Left ventricle myocardium superior (tissue), 1 donor: ENCODE results near the gene LRRC53. TPM values are rescaled to one million over a fixed set of nuclear protein-coding genes. Genes with fewer than 3 reads are reported as not detected.
A peak's percentile ranks its signal among the peaks of the same experiment; 100 is the strongest.

ENCODE experiments used
- ATAC-seq: fragments of 200-7000 bp; cut with Tn5 transposase; one replicate; pipeline ENCODE4 v1.9.1; 2020; ENCODE audit warnings: mild to moderate bottlenecking, moderate library complexity
- DNase-seq: peaks from one replicate; pipeline ENCODE4 v3.0.0-alpha.2; 2020
- intact Hi-C: fragments of 100-400 bp; cut with micrococcal nuclease; formaldehyde crosslinking; loops from one replicate; pipeline ENCODE4 v1.11.0; 2022
- total RNA-seq: library from RNA; stranded (reverse); fragmentation: NEBNext Ultra II Directional; extraction: Animal tissue kit (Norgen Biotek cat#: 25700); gene quantifications from one replicate; pipeline ENCODE4 v1.2.1, GENCODE V29; 2021
- donor health status: DM: no; HTN: yes; CAD: no; lungs with severe emphysema.

The LRRC53 gene
- total RNA-seq, 1 donor from 2014 or later = not detected

DNA sequence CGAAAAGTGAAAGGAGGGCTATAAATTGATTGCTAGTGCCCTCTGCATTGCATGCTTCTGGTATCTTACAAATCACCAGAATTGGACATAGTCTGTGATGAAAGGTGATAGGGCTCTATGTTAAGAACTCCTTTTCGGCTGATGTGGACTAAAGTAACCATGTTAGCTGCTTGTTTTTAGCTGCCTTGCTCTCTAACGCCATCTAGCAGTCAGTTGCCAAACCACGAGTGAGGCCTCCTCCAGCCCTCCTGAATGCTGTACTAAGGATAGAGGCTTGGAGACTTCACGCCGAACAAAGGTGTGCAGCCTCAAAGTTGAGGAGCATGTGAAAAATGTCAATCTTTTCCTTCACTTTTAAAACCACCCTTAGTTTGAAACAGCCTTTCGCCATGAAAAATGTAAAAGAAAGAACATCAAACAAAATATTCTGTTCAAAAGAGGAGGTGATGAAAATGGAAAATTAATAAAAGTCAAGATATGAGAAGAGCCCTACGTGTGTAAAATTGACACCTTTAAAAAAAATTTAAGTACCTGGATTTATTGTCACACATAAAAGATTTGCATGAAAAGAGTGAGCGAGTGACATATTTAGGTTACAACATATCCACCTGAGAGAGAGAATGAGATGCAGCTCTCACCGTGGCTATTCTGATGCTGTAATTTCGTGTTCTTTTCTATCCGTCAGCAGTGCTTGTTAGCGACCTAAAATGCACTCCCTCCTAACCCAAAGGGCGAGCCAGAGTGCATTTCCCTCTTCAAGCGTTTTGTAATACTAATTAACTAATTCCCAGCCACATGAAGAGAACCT is 8.1 kb downstream of the LRRC53 start:
- intact Hi-C loops = no loop called here
- ATAC-seq = peak; percentile 89
- no peak for DNase-seq

- DNase-seq (no peak), ATAC-seq (no peak)
- intact Hi-C loops = no loop called here
These were observed 9.6 kb downstream of the LRRC53 start for GRCh38 chr1:74502858-74503257.

GRCh38 chr1:74502432-74502831 is 10.0 kb downstream of the LRRC53 start:
- intact Hi-C loops = no loop called here
- peak; percentile 44 for ATAC-seq
- no peak for DNase-seq

DNA sequence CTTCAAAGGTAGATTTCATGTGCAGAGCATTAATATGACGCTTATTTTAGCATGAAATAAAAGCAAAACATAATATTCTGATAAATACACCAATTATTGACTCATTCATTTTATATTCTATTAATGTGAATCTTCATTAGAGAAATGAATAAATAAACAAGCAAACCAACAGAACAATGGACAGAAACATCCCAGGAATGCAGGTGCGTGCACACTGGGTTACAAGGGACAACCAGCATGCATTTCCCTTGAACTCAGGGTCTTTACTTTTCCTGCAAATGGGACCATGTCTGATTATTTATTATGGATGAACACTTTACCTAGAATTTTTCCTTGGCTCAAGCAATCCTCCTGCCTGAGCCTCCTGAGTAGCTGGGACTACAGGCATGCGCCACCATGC is 13.5 kb downstream of the LRRC53 start:
- intact Hi-C loops = no loop called here
- DNase-seq = no peak
- ATAC-seq = no peak

- intact Hi-C loops = no loop called here
- no peak for DNase-seq
- ATAC-seq = no peak
These were observed 15.7 kb downstream of the LRRC53 start for GRCh38 chr1:74496669-74497068.

- no peak for DNase-seq
- intact Hi-C loops = no loop called here
- ATAC-seq = no peak
These were observed 26.4 kb downstream of the LRRC53 start for GRCh38 chr1:74486036-74486435.

GRCh38 chr1:74485622-74486021 is 26.8 kb downstream of the LRRC53 start:
- ATAC-seq (peak; percentile 42), DNase-seq (no peak)
- intact Hi-C loops = no loop called here

DNA sequence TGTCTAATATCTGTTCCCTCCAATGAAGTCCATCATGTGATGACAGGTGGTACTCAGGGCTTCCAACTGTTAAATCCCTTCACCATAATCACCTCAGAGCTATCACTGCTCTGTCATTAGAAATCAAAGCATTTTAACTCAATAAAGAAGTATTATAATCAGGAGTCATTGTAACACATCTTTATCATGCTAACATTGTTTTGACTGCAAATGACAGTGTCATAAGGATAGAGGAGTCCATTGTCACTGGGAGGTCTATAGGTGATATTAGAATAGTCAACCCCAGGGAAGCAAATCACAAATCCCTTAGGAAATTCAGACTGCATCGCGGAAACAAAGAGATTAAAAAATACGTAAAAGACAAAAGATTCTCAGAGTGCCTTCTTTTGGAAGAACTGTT is 30.8 kb downstream of the LRRC53 start:
- no peak for ATAC-seq
- intact Hi-C loops = no loop called here
- DNase-seq = no peak

- no peak for DNase-seq
- peak; percentile 35 for ATAC-seq
- intact Hi-C loops = no loop called here
These were observed 32.3 kb downstream of the LRRC53 start for GRCh38 chr1:74480068-74480467.

DNA sequence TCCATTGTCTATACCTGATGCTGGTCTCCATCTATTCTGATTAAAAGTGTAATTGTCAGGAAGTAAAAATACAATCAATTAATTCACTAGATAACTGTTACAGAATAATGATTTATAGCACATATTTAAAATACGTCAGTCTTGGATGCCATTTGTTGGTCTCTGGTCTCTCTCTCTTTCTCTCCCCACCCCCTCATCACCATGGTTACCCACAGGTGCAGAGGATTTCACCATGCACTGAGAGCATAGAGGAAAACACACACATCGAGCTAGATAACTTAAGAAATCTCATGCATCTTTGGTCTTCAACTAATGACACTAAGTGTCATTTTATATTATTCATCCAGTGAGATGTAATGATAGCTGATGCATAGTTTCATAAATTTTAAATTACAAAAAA is 33.4 kb downstream of the LRRC53 start:
- ATAC-seq (no peak), DNase-seq (no peak)
- intact Hi-C loops = no loop called here

DNA sequence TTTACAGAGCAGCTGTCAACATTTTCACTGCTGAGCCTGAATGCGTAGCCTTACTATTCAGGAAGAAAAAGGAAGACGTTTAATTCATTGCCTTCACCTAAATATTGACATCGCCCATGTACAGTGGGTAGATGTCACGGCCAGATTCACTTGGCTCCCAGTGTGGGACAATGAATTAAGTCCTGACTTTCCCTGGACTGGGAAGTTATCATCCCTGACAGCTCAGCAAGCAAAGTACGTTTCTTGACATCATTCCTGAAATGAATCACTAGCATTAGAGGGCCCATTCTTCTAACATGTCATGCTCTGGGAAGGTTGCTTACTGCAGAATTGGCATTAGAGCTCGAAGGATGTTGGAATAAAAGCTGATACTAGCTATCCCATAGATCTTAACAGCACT is 37.8 kb downstream of the LRRC53 start:
- no peak for DNase-seq
- intact Hi-C loops = no loop called here
- no peak for ATAC-seq

DNA sequence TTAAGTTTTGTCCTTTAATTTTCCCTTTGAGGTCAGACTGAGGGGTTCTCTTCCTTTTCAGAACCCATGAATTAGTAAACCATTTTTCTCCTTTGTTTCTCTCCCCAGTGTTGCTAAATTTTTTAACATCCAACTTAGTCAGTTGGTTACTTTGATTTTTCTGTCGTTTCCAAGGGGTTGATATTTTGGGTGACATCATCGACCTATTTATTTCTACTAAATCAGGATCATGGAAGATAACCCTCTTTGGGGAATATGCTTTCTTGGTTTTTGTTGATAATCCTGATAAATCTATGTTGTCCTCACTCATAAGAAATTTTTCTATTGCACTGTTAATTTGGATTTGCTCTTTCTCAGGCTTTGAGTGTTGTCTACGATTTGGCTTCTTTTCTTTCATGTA is 40.9 kb downstream of the LRRC53 start:
- ATAC-seq = no peak
- no peak for DNase-seq
- intact Hi-C loops = no loop called here

- intact Hi-C loops = no loop called here
- DNase-seq (no peak), ATAC-seq (peak; percentile 31)
These were observed 41.5 kb downstream of the LRRC53 start for GRCh38 chr1:74470936-74471335.

- peak; percentile 80 for ATAC-seq
- intact Hi-C loops = no loop called here
- no peak for DNase-seq
These were observed 42.2 kb downstream of the LRRC53 start for GRCh38 chr1:74470251-74470650.

- intact Hi-C loops = no loop called here
- ATAC-seq = peak; percentile 53
- DNase-seq = no peak
These were observed 43.3 kb downstream of the LRRC53 start for GRCh38 chr1:74468982-74469603.

- intact Hi-C loops = no loop called here
- DNase-seq = no peak
- peak; percentile 39 for ATAC-seq
These were observed 44.5 kb downstream of the LRRC53 start for GRCh38 chr1:74467786-74468377.

- peak; percentile 22 for DNase-seq
- ATAC-seq = no peak
- intact Hi-C loops = no loop called here
These were observed 47.2 kb downstream of the LRRC53 start for GRCh38 chr1:74465193-74465681.

- intact Hi-C loops = no loop called here
- no peak for DNase-seq
- ATAC-seq = peak; percentile 63
These were observed 48.4 kb downstream of the LRRC53 start for GRCh38 chr1:74464037-74464436.

DNA sequence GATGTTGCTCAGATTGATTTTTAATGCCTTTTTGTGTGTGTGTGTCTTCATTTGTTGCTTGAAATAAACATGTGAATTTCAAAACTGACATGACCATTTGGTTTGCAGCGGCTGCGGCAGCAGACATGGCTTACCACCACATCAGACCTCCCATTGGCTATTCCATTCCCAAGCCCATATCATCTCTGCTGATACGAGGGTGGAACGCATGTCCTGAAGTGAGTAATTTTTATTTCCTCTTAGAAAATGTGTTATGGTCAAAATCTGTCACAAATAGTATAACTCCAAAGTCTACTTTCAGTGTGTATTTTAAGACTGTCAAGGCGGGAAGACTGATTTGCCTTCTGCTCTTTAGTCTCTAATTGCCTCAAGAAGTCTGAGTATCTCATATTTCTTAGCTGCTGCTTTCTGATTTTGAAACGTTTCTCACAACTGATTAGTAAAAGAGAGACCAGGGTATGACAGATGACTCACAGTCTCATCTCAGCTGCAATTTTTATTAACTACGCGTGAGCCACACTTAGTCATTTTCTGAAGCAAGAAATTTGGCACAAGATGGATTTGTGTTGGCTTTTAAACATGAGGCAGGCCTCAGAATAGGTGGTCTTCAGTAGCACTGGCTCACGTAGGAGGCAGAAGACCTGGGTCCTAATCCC is 49.0 kb downstream of the LRRC53 start:
- DNase-seq = no peak
- ATAC-seq = peak; percentile 56
- intact Hi-C loops = no loop called here

DNA sequence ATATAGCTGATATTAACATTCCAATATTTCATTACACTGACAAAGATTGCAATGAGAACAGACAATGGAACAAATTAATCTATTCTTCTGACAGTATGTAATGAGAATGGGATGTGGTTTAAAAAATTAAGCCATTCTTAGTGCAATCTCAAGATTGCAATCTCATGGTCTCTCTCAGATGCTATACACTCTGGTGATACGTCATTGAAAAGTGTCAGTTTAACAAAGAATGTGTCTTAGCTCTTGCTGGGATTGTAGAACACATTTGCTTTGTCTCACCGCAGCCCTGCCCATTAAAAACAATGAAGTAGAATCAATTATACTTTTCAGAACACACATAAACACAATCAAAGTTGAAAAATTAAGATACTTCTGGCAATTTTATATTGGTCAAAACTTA is 55.2 kb downstream of the LRRC53 start:
- DNase-seq (no peak), ATAC-seq (no peak)
- intact Hi-C loops = no loop called here
